Loucy (cell line): Measurements from ENCODE around the gene STXBP2.
"Not testable (repeated sequence)": the region's sequence is repeated elsewhere in the genome, so short reads cannot be mapped to it uniquely, and the experiment has no call there.

Source experiments
- H2AFZ ChIP-seq: fragments of 200-600 bp; sonication (generic); 2 replicates; pipeline ENCODE4 v1.6.0; 2016; ENCODE audit warnings: antibody characterized with exemption, mild to moderate bottlenecking, low read length, moderate library complexity
- H3F3A ChIP-seq: fragments of 200-600 bp; 2 replicates; pipeline ENCODE4 v1.6.0; 2016; ENCODE audit warnings: antibody characterized with exemption, low read depth, mild to moderate bottlenecking
- H3K27me3 ChIP-seq: fragments of 200-600 bp; sonication (generic); 2 replicates; pipeline ENCODE4 v1.6.1; 2014; ENCODE audit warnings: low read length, mild to moderate bottlenecking; ENCODE audit not compliant: insufficient read depth, poor library complexity, severe bottlenecking
- H3K36me3 ChIP-seq: fragments of 200-600 bp; sonication (generic); 2 replicates; pipeline ENCODE4 v1.6.1; 2016; ENCODE audit warnings: low read length; ENCODE audit not compliant: insufficient read depth
- H3K4me1 ChIP-seq: fragments of 200-600 bp; sonication (generic); 2 replicates; pipeline ENCODE4 v1.5.1; 2014; ENCODE audit warnings: low read length, mild to moderate bottlenecking; ENCODE audit not compliant: insufficient read depth, poor library complexity, severe bottlenecking
- H3K4me2 ChIP-seq: fragments of 200-600 bp; sonication (generic); 2 replicates; pipeline ENCODE4 v1.6.0; 2014; ENCODE audit warnings: antibody characterized with exemption, low read length, low read depth, mild to moderate bottlenecking; ENCODE audit not compliant: poor library complexity, severe bottlenecking
- H3K4me3 ChIP-seq: fragments of 200-600 bp; sonication (generic); 2 replicates; pipeline ENCODE4 v1.5.1; 2014; ENCODE audit warnings: low read length, mild to moderate bottlenecking, mixed read lengths; ENCODE audit not compliant: poor library complexity, severe bottlenecking
- H3K79me2 ChIP-seq: fragments of 200-600 bp; sonication (generic); 2 replicates; pipeline ENCODE4 v1.6.1; 2014; ENCODE audit warnings: low read length; ENCODE audit not compliant: insufficient read depth
- H3K9ac ChIP-seq: fragments of 200-600 bp; sonication (generic); 2 replicates; pipeline ENCODE4 v1.6.0; 2014; ENCODE audit warnings: mild to moderate bottlenecking, low read depth, low read length, moderate library complexity; ENCODE audit not compliant: poor library complexity, severe bottlenecking
- H3K9me2 ChIP-seq: fragments of 200-600 bp; sonication (generic); replicated peaks from 2 replicates; pipeline ENCODE4 v1.6.1; 2016; ENCODE audit warnings: low read depth, low read length, mixed read lengths
- H3K9me3 ChIP-seq: fragments of 200-600 bp; sonication (generic); 2 replicates; pipeline ENCODE4 v1.6.1; 2014; ENCODE audit warnings: mild to moderate bottlenecking, antibody characterized with exemption, low read length, low read depth; ENCODE audit not compliant: insufficient read depth
- H4K20me1 ChIP-seq: fragments of 200-600 bp; sonication (generic); 2 replicates; pipeline ENCODE4 v1.6.0; 2014; ENCODE audit warnings: antibody characterized with exemption, low read length, mild to moderate bottlenecking; ENCODE audit not compliant: insufficient read depth, poor library complexity, severe bottlenecking
- CTCF ChIP-seq: fragments of 200-600 bp; sonication (generic); conservative IDR thresholded peaks from 2 replicates; pipeline ENCODE4 v1.5.1; 2014; ENCODE audit warnings: mild to moderate bottlenecking, antibody characterized with exemption, low read length
- EZH2phosphoT487 ChIP-seq: fragments of 200-600 bp; IDR thresholded peaks from 2 replicates; pipeline ENCODE4 v1.6.1; 2018; ENCODE audit warnings: antibody characterized with exemption, mild to moderate bottlenecking, moderate library complexity, borderline replicate concordance

STXBP2 gene

GRCh38 chr19:7642295-7643030, 5.6 kb downstream of the STXBP2 start:
- Histone ChIP-seq H3K9me2 (no peaks in the 10 kb centered on the region), H3F3A (no peaks in the 10 kb centered on the region), H3K79me2 (no peaks in the 10 kb centered on the region), H2AFZ (no peak overlapping the region), H3K27me3 (no peaks in the 10 kb centered on the region), H3K4me3 (no peak overlapping the region), H3K4me1 (no peaks in the 10 kb centered on the region), H4K20me1 (no peaks in the 10 kb centered on the region), H3K9ac (no peak overlapping the region), H3K9me3 (no peaks in the 10 kb centered on the region), H3K36me3 (no peaks in the 10 kb centered on the region), H3K4me2 (no peak overlapping the region)
- TF ChIP-seq CTCF (no peak), EZH2phosphoT487 (no peak)

GRCh38 chr19:7643031-7643415, 6.1 kb downstream of the STXBP2 start:
- Histone ChIP-seq H3F3A (no peaks in the 10 kb centered on the region), H3K4me1 (no peaks in the 10 kb centered on the region), H3K36me3 (no peaks in the 10 kb centered on the region)

GRCh38 chr19:7643629-7644549, 7.0 kb downstream of the STXBP2 start:
- not testable (repeated sequence) for H3F3A ChIP-seq, H3K4me3 ChIP-seq, H3K9me2 ChIP-seq, H3K27me3 ChIP-seq, H3K9ac ChIP-seq, H3K79me2 ChIP-seq, H3K36me3 ChIP-seq, H4K20me1 ChIP-seq, H3K9me3 ChIP-seq, H3K4me2 ChIP-seq, H2AFZ ChIP-seq, H3K4me1 ChIP-seq

More at GRCh38 chr19:7643031-7643415, 6.1 kb downstream of the STXBP2 start:
- Histone ChIP-seq H4K20me1 (no peaks in the 10 kb centered on the region), H2AFZ (no peak overlapping the region), H3K9me2 (no peaks in the 10 kb centered on the region), H3K9ac (no peak overlapping the region), H3K9me3 (no peaks in the 10 kb centered on the region), H3K27me3 (no peaks in the 10 kb centered on the region), H3K79me2 (no peaks in the 10 kb centered on the region), H3K4me2 (no peak overlapping the region), H3K4me3 (no peak overlapping the region)
- TF ChIP-seq EZH2phosphoT487 = no peak
- TF ChIP-seq CTCF = no peak
